GM18499 (cell line): Measurements from ENCODE around the gene CHPF.

Source experiments
- ATAC-seq: cut with Tn5 transposase; IDR thresholded peaks from one replicate; pipeline ENCODE4 v1.9.1; 2021; ENCODE audit warnings: moderate number of reproducible peaks; ENCODE audit not compliant: insufficient read depth, unreplicated experiment

CHPF gene

GRCh38 chr2:219500135-219500534 lies 43.5 kb downstream of the CHPF start:
- no peak for ATAC-seq

GRCh38 chr2:219499555-219499954 lies 44.1 kb downstream of the CHPF start:
- no peak for ATAC-seq

GRCh38 chr2:219499058-219499307 lies 44.6 kb downstream of the CHPF start:
- ATAC-seq: no peak

DNA sequence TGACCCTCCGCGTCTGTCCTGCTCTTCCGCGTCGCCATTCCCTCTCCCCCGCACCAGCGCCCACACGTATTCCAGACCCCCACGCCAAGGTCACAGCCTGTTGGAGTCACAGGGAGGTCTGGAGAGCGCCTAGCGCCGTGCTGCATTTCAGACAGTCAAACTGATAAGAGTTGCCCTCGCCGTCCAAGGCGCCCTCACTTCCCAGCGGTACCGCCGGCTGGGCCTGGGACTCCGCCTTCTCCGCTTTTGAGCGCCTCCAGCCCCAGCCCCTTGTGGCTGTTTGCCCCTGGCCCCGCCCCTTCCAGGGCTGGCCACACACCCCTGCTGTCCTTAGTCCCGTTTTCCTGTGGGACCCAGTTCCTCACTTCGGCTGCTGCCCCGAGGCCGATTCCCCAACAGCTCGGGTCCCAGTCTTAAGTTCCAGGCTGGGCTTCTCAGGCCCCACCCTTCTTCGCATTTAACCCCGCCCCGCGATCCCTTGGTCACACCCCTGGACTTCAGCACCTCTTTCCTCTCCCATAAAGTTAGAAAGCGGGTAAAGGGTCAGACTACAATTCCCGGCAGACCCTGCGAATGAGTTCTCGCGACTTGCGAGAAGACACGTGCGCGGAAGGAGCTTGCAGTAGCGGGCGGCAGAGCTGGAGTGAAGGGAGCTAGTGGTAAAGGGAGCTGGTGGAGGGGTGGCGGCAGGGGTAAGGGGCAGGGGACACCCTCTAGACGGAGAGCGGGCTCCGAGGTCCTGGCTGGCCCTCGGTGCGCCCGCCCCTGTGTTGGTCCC lies 45.1 kb downstream of the CHPF start, which contains the start of gene GMPPA:
GMPPA (plus strand) TSS at position 612 of the 778 bp plus-strand sequence. CDS start 1,085 bp downstream, outside the sequence.
- ATAC-seq: peak; percentile 93

DNA sequence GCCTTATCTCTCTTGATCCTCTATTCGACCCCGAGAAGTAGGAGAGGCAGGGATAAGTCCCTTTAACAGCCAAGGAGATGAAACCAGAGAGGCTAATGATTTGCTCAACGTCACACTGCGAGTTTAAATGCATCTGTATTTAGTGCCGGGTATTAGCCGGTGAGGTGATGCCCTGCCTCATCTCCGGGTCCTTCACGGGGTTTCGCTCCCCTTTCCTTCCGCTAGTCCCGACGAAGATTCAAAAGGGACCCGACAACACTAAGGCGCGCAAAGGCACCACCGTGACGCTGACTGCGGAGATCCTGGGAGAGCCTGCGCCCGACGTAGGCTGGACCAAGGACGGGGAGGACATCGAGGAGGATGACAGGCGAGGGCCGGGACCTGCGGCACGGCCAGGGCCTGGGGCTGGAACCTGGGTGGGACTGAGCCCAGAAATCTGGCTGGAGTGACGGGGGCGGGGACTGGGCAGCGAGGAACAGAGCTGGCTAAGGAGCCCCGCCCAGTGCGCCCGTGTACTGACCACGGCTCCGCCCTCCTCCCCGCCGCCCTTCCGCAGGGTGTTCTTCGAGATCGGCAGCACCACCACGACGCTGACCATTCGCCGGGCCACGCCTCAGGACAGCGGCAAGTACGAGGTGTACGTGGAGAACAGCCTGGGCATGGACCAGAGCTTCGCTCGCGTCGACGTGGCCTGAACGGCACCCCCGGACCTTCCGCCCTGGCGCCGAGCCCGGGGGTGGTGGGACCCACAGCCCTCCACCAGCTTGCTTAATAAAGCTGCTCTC lies 45.9 kb downstream of the CHPF start:
- no peak for ATAC-seq

- ATAC-seq: no peak
Observed at GRCh38 chr2:219496825-219497494, 46.6 kb downstream of the CHPF start.

- no peak for ATAC-seq
Observed at GRCh38 chr2:219496247-219496824, 47.3 kb downstream of the CHPF start.

DNA sequence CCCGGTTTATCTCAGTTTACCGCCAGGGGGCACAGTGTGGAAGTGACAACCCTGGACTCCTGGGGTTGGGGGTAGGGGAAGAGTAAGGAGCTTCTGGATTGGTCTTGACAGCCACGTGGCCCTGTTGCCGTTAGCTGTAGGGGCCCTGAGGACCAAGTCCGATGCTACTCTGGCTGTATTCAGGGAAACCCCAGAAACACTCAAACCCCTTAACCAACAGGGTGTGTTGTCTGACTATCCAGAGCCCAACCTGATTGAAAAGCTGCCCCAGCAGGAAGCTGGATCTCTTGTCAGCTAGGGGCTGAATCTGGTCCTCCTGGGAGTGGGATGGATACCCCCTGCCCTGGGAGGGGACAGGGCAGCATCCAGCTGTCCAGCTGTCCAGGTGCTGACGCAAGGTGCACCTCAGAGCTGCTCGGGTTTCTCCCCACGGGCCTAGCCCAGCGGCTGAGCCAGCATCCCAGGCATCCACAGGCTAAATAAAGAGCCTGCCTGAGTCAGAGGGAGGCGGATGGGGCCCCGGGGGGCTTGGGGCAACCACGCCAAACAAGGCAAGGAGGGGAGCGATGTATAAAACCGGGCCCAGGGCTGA lies 48.0 kb downstream of the CHPF start:
- ATAC-seq: no peak

DNA sequence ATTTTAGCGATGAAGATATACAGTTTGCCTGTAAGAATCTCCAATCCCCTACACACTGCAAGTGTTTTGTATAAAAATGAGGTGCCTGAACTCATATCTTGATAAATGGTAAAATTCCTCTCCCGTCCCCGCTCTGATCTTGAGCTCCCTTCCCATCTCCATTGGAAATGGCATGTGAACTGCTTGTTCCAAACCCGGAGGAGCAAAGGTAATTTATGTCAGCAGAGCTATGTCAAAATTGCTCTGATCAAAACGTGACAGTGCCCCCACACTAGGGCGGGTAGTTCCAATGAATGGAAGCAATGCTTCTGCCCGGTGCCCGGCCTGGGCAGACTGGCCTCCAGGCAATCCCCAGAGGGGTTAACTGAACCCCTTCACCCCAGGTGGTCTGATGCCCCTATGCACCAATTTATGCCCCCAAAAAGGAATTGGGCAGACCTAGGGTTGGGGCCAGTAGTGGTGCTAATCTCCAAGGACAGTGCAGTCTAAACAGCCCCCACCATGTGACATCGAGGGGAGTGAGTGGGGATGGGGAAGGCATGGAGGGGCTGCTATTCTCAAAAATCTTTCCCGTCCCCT lies 48.6 kb downstream of the CHPF start:
- no peak for ATAC-seq

DNA sequence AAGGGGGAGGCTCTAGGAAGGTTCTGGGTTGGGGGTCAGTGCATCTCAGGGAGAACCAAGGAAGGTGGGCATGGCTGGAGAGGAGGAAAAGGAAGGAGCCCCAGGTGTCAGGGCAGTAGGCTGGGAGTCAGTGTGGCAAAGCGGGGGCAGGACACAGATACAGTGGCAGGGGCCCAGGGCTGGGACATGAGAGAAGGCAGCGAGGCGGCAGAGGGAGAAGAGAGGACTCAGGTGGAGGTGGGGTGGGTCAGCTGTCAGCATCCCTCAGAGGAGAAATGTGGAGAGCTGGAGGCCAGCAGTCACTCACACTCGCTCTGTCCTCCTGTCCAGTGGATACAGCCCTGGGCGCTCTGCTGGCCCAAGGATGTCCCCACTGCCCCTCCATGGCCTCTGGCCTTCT lies 50.5 kb downstream of the CHPF start:
- ATAC-seq: no peak

- ATAC-seq: no peak
Observed at GRCh38 chr2:219492575-219492974, 51.0 kb downstream of the CHPF start.

GRCh38 chr2:219491278-219491963 lies 52.2 kb downstream of the CHPF start:
- ATAC-seq: no peak

- no peak for ATAC-seq
Observed at GRCh38 chr2:219490600-219491130, 52.9 kb downstream of the CHPF start.

GRCh38 chr2:219490186-219490585 lies 53.4 kb downstream of the CHPF start:
- no peak for ATAC-seq

DNA sequence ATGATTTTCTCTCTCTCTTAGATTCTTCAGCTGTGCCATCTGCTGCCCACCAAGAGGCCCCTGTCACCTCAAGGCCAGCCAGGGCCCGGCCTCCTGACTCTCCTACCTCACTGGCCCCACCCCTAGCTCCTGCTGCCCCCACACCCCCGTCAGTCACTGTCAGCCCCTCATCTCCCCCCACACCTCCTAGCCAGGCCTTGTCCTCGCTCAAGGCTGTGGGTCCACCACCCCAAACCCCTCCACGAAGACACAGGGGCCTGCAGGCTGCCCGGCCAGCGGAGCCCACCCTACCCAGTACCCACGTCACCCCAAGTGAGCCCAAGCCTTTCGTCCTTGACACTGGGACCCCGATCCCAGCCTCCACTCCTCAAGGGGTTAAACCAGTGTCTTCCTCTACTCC lies 54.3 kb downstream of the CHPF start:
- no peak for ATAC-seq
